Stimulated activated naive CD4-positive, alpha-beta T cell treated with Interleukin-2 at 50 U/mL for 16 hours (primary cell): ENCODE data around the gene TTC28.

Experiments
- DNase-seq: peaks from one replicate; lab custom pipeline; 2025; lab: John Stamatoyannopoulos, UW

Gene TTC28

GRCh38 chr22:28002863-28003565 is 676.6 kb downstream of the TTC28 start:
- DNase-seq, result no peak

DNA sequence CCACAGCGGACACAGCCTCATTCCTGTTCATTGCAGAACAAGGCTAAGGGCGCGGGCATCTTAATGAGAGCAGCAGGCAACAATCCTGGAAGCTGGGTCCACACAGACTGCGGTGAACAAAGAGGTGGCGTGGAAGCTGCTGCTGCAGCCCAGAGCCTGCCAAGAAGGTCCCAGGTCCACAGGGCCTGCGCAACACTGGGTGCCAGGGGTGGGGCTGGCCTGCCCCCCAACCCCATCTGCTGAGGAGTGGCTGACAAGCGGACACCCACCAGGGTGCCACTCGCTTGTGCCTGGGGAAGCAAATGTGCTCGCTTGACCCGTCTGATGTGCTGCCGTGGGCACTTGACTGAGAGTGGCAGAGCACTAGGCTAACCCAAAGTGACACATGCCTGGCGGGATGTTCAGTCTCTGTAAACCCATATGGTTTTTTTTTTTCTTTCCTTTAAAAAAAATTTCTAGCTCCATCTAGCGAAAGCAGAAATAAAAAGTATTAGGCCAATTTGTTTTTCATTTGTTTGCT is 677.4 kb downstream of the TTC28 start:
- no peak for DNase-seq

- no peak for DNase-seq
Observed at GRCh38 chr22:28001171-28001835, 678.3 kb downstream of the TTC28 start.

DNA sequence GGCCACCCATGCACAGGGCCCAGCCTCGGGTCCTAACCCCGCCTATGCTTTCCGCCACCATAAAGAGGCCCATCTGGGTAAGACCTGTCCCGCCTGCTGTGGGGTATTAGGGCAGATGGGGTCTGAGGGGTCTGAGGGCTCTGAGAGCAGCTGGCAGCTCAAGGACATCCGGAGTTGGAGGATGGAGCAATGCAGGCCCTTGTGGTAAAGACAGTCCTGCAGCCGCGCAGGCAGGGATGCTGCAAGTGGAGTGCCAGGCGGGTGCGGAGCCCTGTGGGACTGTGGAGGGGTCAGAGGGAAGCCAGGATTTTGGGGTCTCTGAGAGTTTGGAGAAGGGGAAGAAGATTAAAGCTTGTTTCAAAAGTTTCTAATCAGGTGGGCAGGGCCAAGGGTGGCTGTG is 679.3 kb downstream of the TTC28 start:
- DNase-seq, result no peak

GRCh38 chr22:27999876-28000275 is 679.8 kb downstream of the TTC28 start:
- no peak for DNase-seq

DNA sequence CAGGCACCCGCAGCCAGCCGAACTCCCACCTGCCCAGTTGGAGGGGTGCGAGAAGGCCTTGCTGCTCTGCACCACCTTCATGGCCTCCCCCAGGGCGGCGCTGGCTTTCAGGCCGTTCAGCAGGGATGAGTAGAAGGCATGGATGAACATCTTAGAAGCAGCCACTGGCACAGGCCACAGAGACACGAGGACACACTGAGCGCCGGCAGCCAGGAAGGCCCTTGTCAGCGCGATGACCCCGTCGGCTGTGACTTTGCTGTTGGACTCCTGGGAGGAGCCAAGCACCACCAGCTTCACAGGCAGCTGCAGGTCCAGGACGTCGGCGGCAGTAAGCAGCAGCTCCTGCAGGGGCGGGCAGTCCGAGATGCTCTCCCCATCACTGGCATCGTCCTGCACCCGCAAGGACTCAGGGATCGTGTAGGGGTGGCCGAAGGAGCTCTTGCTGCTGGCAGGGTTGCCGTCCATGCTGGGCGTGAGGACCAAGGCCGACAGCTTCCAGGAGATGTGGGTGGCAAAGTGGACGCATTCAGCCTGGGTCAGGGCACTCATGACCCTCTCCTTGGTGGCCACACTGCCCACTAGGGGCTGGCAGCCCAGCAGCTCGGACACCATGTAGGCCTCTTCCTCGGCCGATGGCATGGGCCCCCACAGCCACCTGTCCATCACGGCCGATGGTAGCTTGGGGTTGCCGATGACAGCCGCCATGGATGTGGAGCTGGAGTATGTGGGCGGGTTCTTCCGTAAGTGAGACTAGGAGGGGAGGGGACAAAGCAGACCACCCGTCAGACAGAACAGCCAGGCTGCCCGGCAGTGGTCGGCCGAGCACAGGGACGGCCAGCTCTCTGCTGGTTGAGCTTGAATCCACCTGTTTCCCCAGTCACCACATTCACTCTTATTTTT is 680.9 kb downstream of the TTC28 start:
- DNase-seq, result no peak

DNA sequence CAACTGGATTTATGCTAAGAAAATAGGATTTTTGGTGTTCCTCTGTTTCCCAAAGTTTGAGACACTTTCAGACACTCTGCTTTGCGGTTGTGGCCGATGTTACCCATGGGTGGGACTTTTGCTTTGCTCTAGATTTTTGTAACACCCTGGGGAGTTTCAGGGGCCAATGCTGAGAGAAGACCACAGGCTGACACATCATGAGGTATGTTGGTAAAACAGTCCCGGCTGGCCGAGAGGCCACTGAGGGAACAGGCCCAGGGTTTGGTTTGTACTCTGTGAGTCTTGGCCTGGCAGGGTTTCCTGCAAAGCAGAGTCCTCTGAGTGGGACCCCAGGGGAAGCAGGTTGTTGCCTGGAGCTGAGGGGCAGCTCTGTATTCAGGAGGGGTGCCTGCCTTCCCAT is 682.1 kb downstream of the TTC28 start:
- no peak for DNase-seq

DNA sequence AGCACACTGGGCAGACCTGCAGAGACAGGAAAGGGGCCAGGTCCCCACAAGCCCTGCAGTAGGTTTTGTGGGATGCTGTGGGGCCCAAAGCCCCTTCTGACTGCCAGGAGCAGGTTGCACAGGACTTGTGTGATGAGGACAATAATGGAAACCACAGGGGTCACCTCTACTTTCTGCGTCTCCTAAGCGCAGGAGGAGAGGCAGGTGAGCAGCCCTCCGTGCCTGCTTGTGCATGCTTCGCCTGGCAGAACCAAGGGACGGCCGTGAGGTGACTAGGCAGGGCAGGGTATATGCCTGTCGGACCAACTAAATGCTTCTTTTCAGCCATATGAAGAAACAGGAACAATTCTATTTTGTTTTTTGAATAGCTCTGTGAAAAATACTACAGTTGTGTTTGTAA is 682.7 kb downstream of the TTC28 start:
- no peak for DNase-seq

GRCh38 chr22:27996529-27996925 is 683.1 kb downstream of the TTC28 start:
- DNase-seq, result no peak

DNA sequence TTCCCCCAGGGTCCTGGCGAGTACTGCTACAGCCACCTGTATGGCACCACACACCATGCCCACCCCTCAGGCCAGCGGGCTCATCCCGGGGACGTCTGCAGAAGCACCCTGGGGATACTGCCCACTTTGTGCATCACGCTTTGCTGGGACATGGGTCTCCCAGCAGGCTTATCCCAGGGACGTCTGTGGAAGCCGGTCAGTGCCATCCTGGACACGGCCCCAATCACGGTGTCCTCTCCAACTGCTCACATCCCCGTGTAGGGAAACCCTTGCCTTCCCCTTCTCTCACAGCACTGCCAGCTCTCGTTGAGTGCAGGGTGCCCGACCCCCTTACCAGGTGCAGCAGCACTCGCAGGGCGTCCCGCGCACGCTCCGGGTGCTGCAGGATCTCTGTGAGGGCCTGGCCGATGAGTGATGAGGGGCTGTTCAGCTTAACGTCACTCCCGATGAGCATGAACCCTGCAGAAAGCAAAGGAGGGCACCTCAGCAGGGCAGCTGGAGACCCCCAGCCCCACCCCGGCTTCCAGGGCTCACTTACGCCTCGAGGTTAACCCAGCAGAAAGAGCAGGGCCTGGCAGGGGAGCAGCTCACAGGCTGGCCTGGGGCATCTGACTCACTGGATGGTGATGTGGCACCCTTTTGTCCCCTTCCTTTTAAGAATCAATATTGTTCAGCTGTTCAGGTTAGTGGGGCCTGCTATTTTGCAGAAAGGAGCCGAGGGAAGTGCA is 683.7 kb downstream of the TTC28 start:
- DNase-seq, result no peak

- DNase-seq, result no peak
Observed at GRCh38 chr22:27994481-27995331, 684.9 kb downstream of the TTC28 start.

DNA sequence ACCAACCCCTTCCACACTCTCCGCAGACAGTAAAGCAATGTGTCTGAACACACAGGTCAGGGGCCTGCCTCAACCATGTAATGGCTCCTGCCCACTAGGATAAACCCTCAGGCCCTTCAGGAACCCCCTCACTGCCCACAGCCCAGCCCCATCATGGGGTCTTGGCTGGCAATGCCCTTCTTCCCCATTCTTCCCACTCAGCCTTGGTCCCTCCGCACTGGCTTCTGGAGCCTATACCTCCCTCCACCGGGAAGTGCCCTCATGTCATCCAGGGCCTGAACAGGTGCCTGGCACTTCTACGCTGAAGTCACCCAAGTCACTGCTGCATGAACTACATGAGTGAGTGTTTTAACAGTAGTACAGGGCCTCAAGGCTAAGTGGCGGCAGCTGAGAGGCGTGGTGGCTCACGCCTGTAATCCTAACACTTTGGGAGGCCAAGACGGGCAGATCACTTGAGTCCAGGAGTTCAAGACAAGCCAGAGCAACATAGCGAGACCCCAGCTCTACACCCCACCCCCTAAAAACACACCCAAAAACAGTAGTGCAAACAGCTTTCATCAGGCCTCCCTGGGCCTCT is 685.8 kb downstream of the TTC28 start:
- DNase-seq, result no peak

GRCh38 chr22:27993201-27993635 is 686.4 kb downstream of the TTC28 start:
- DNase-seq, result no peak

GRCh38 chr22:27992294-27993165 is 687.1 kb downstream of the TTC28 start:
- DNase-seq, result no peak

DNA sequence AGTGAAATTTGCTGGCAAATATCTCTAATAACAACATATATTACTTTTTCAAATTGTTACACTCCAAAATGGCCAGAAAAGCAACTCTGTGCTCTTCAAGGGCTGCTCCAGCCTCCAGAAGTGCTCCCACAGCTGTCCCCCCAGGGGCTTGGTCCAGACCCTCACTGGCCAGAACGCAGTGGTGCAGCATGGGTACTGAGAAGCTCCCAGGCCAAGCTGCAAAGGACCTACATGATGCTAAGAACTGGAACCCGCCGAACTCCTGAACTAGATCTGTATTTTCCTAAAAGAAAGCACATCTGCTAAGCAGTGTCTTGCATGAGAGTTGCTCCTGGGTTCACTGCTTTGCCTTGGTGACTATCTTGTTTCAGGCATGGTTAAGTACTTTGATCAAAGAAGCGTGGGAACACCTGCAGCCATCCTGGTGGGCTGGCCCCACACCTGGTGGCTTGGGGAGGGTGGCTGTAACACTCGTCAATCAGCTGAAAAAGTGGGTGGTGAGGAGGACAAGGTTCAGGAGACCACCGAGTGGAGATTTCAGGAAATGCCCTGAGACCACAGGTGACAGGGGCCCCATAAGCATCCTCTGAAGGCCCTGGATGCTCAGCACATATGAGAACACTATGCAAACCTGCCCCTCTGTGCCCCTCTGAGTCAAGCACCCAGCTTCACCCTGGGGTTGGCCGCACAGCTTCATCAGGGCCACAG is 687.9 kb downstream of the TTC28 start:
- no peak for DNase-seq

- no peak for DNase-seq
Observed at GRCh38 chr22:27990879-27991278, 688.8 kb downstream of the TTC28 start.

DNA sequence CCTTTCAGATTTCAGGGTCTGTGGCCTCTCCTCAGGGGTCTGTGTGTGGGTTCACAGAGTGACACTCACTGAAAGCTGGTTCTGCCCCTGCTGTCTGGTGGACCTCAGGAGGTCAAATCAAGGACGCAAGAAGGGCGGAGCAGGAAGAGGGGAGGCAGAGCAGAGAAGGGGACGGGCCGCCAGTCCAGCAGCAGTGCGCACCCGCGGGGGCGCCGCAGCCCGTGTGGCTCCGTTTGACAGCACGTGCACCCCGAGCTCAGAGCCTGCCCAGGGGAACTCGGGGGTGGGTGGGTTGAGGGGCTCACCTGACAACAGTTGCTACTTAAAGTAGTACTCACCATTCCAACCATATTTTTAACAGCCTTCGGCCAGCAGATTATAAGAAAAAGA is 689.2 kb downstream of the TTC28 start:
- no peak for DNase-seq

DNA sequence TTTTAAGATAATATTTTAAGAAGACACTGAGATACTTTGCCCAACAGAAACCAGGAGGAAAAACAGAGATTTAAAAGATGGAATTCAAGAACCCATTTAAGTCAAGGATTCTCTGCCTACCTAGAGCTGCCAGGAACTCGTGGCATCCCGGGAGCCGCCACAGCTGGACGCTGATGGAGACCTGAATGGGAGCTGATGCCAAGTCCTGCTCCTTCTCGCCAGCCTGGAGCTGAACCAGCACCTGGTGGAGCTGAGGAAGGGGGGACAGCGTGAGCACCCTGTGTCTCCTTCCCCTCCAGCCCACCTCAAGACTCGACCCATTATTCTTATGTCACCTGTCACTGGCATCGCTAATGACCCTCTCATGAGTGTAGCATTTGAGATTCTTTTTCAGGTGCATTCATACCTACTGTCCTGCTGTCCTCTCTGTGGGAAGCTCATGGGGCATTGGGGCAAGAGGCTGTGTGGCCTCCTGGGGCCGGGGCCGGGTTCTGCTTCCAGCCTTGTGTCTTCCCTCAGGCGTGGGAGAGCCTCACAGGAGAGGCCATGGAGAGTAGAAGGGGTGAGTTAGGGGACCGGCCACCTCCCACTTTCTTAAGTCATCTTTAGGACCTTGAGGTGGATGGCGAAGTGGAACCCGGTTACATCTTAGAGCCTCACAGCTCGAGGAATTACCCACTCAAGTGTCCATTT is 689.7 kb downstream of the TTC28 start:
- no peak for DNase-seq
